ENCODE results near the gene UGT2B7. TPM values are rescaled to one million over a fixed set of nuclear protein-coding genes. Genes with fewer than 3 reads are reported as not detected.

Gene UGT2B7
- total RNA-seq, 1 donor from 2014 or later: not detected

GRCh38 chr4:69060651-69061308, 35.5 kb upstream of the UGT2B7 start:
- Mint-ChIP-seq H3K36me3 (ENCODE audit: low read depth) (no peaks in the 10 kb centered on the region), H3K9me3 (no peaks in the 10 kb centered on the region), H3K27ac (no peak overlapping the region), H3K27me3 (no peaks in the 10 kb centered on the region), H3K4me3 (no peak overlapping the region), H3K4me1 (no peaks in the 10 kb centered on the region)
- ATAC-seq (ENCODE audit: low read depth): no peak
- ChIA-PET CTCF (no interaction called here), POLR2A (no interaction called here)
- no peak for TF ChIP-seq CTCF (IDR thresholded peaks at IDR 0.05)
- no peak for DNase-seq
- intact Hi-C loops (cut with micrococcal nuclease): no loop called here

- H3K4me3 Mint-ChIP-seq: no peak overlapping the region
- intact Hi-C loops (cut with micrococcal nuclease): no loop called here
- CTCF ChIA-PET: no interaction called here
- no peaks in the 10 kb centered on the region for H3K27me3 Mint-ChIP-seq
- TF ChIP-seq CTCF (IDR thresholded peaks at IDR 0.05): no peak
- DNase-seq (no peak), ATAC-seq (ENCODE audit: low read depth) (no peak)
- no peak overlapping the region for H3K27ac Mint-ChIP-seq
- H3K9me3 Mint-ChIP-seq: no peaks in the 10 kb centered on the region
- H3K4me1 Mint-ChIP-seq: no peaks in the 10 kb centered on the region
- POLR2A ChIA-PET: no interaction called here
- no peaks in the 10 kb centered on the region for H3K36me3 Mint-ChIP-seq (ENCODE audit: low read depth)
Observed at GRCh38 chr4:69064391-69064790, 31.9 kb upstream of the UGT2B7 start.

GRCh38 chr4:69066945-69067344, 29.3 kb upstream of the UGT2B7 start:
- Mint-ChIP-seq H3K4me1 (no peaks in the 10 kb centered on the region), H3K27ac (no peak overlapping the region), H3K4me3 (no peak overlapping the region), H3K27me3 (no peaks in the 10 kb centered on the region), H3K36me3 (ENCODE audit: low read depth) (no peaks in the 10 kb centered on the region), H3K9me3 (no peaks in the 10 kb centered on the region)
- no peak for TF ChIP-seq CTCF (IDR thresholded peaks at IDR 0.05)
- intact Hi-C loops (cut with micrococcal nuclease): no loop called here
- CTCF ChIA-PET: no interaction called here
- ATAC-seq (ENCODE audit: low read depth) (no peak), DNase-seq (no peak)
- POLR2A ChIA-PET: no interaction called here

GRCh38 chr4:69069085-69069484, 27.2 kb upstream of the UGT2B7 start:
- intact Hi-C loops (cut with micrococcal nuclease): no loop called here
- H3K36me3 Mint-ChIP-seq (ENCODE audit: low read depth): no peaks in the 10 kb centered on the region
- TF ChIP-seq CTCF (IDR thresholded peaks at IDR 0.05): no peak
- no peak for DNase-seq
- POLR2A ChIA-PET: no interaction called here
- CTCF ChIA-PET: no interaction called here
- H3K27me3 Mint-ChIP-seq: no peaks in the 10 kb centered on the region
- H3K4me3 Mint-ChIP-seq: no peak overlapping the region
- ATAC-seq (ENCODE audit: low read depth): no peak
- no peaks in the 10 kb centered on the region for H3K9me3 Mint-ChIP-seq
- H3K27ac Mint-ChIP-seq: no peak overlapping the region
- no peaks in the 10 kb centered on the region for H3K4me1 Mint-ChIP-seq

GRCh38 chr4:69070590-69070989, 25.7 kb upstream of the UGT2B7 start:
- DNase-seq: no peak
- no peak for TF ChIP-seq CTCF (IDR thresholded peaks at IDR 0.05)
- Mint-ChIP-seq H3K27me3 (no peaks in the 10 kb centered on the region), H3K4me1 (no peaks in the 10 kb centered on the region), H3K9me3 (no peaks in the 10 kb centered on the region), H3K27ac (no peak overlapping the region), H3K36me3 (ENCODE audit: low read depth) (no peaks in the 10 kb centered on the region), H3K4me3 (no peak overlapping the region)
- intact Hi-C loops (cut with micrococcal nuclease): no loop called here
- ATAC-seq (ENCODE audit: low read depth): no peak
- ChIA-PET POLR2A (no interaction called here), CTCF (no interaction called here)
